Stomach smooth muscle (tissue), 2 donors: Measurements from ENCODE around the gene MVB12B.
A peak's percentile ranks its signal among the peaks of the same experiment; 100 is the strongest.

Experiments used
- H3K27ac ChIP-seq: one replicate; pipeline ENCODE4 v1.7.0; 2013; ENCODE audit warnings: mild to moderate bottlenecking, low read length, inconsistent platforms
- H3K27me3 ChIP-seq, 2 donors: one replicate each; pipeline ENCODE4 v1.7.0; 2013; ENCODE audit warnings: low read length in 2 of 2; ENCODE audit not compliant: insufficient read depth in 2 of 2, control insufficient read depth in 1 of 2
- H3K36me3 ChIP-seq, 2 donors: one replicate each; pipeline ENCODE4 v1.7.0; 2013; ENCODE audit warnings: low read length in 2 of 2; ENCODE audit not compliant: control insufficient read depth in 2 of 2, insufficient read depth in 2 of 2
- H3K4me1 ChIP-seq: one replicate; pipeline ENCODE4 v1.7.0; 2013; ENCODE audit warnings: low read length; ENCODE audit not compliant: control insufficient read depth, insufficient read depth
- H3K4me3 ChIP-seq, 2 donors: one replicate each; pipeline ENCODE4 v1.7.0; 2013; ENCODE audit warnings: low read length in 2 of 2
- H3K9ac ChIP-seq, 2 donors: one replicate each; pipeline ENCODE4 v1.7.0; 2013; ENCODE audit warnings: low read length in 2 of 2, mild to moderate bottlenecking in 1 of 2
- H3K9me3 ChIP-seq, 2 donors: one replicate each; pipeline ENCODE4 v1.7.0; 2013; ENCODE audit warnings: low read length in 2 of 2; ENCODE audit not compliant: control insufficient read depth in 2 of 2
- donor health status: healthy.
- donor health status: Pancreatic carcinoma.

MVB12B gene

GRCh38 chr9:126495411-126496180 is 169.0 kb downstream of the MVB12B start:
- no peak overlapping the region for H3K27ac ChIP-seq
- no peaks in the 10 kb centered on the region for H3K9me3 ChIP-seq
- no peaks in the 10 kb centered on the region for H3K27me3 ChIP-seq
- no peak overlapping the region for H3K9ac ChIP-seq
- H3K4me1 ChIP-seq, result peaks cover 16% of the 10 kb centered on the region
- no peaks in the 10 kb centered on the region for H3K36me3 ChIP-seq
- H3K4me3 ChIP-seq, result no peak overlapping the region

- Histone ChIP-seq H3K4me3 (no peak overlapping the region), H3K27me3 (no peaks in the 10 kb centered on the region), H3K9me3 (no peaks in the 10 kb centered on the region), H3K4me1 (peaks cover 21% of the 10 kb centered on the region), H3K9ac (no peak overlapping the region), H3K27ac (no peak overlapping the region), H3K36me3 (no peaks in the 10 kb centered on the region)
Observed at GRCh38 chr9:126496181-126496576, 169.6 kb downstream of the MVB12B start.

GRCh38 chr9:126496781-126497659 is 170.4 kb downstream of the MVB12B start:
- Histone ChIP-seq H3K4me1 (peaks cover 23% of the 10 kb centered on the region), H3K27me3 (no peaks in the 10 kb centered on the region), H3K9me3 (no peaks in the 10 kb centered on the region), H3K36me3 (no peaks in the 10 kb centered on the region), H3K9ac (no peak overlapping the region), H3K4me3 (no peak overlapping the region), H3K27ac (no peak overlapping the region)

GRCh38 chr9:126497660-126498275 is 171.1 kb downstream of the MVB12B start:
- H3K4me3 ChIP-seq, result no peak overlapping the region
- H3K9ac ChIP-seq, result no peak overlapping the region
- H3K27ac ChIP-seq, result no peak overlapping the region
- H3K36me3 ChIP-seq, result no peaks in the 10 kb centered on the region
- peaks cover 23% of the 10 kb centered on the region for H3K4me1 ChIP-seq
- no peaks in the 10 kb centered on the region for H3K27me3 ChIP-seq
- H3K9me3 ChIP-seq, result no peaks in the 10 kb centered on the region

- Histone ChIP-seq H3K27me3 (no peaks in the 10 kb centered on the region), H3K9me3 (no peaks in the 10 kb centered on the region), H3K27ac (no peak overlapping the region), H3K9ac (no peak overlapping the region), H3K4me1 (peaks cover 23% of the 10 kb centered on the region), H3K36me3 (no peaks in the 10 kb centered on the region), H3K4me3 (no peak overlapping the region)
Observed at GRCh38 chr9:126498331-126498730, 171.7 kb downstream of the MVB12B start.

GRCh38 chr9:126499005-126499910 is 172.6 kb downstream of the MVB12B start:
- Histone ChIP-seq H3K9me3 (no peaks in the 10 kb centered on the region), H3K9ac (peak overlapping the region; percentile 49 to 51), H3K4me3 (peak overlapping the region; percentile 72 to 73), H3K4me1 (peaks cover 23% of the 10 kb centered on the region), H3K27me3 (no peaks in the 10 kb centered on the region), H3K36me3 (peaks cover 4 to 5% of the 10 kb centered on the region in 2 donors), H3K27ac (peak overlapping the region; percentile 41)

- Histone ChIP-seq H3K4me3 (peak overlapping the region; percentile 72 to 73), H3K27ac (peak overlapping the region; percentile 41), H3K4me1 (peaks cover 23% of the 10 kb centered on the region), H3K36me3 (peaks cover 4 to 5% of the 10 kb centered on the region in 2 donors), H3K9ac (peak overlapping the region; percentile 21 to 49), H3K27me3 (no peaks in the 10 kb centered on the region), H3K9me3 (no peaks in the 10 kb centered on the region)
Observed at GRCh38 chr9:126499911-126500599, 173.4 kb downstream of the MVB12B start.

GRCh38 chr9:126500600-126501382 is 174.2 kb downstream of the MVB12B start:
- Histone ChIP-seq H3K27ac (no peak overlapping the region), H3K4me3 (peak overlapping the region in 1 of 2 donors; percentile 44), H3K9ac (peak overlapping the region in 1 of 2 donors; percentile 28), H3K4me1 (peaks cover 23% of the 10 kb centered on the region), H3K27me3 (no peaks in the 10 kb centered on the region), H3K36me3 (peaks cover 4 to 5% of the 10 kb centered on the region in 2 donors), H3K9me3 (no peaks in the 10 kb centered on the region)
